EL (cell line): ENCODE measurements around the gene SUN5.
"Not testable (repeated sequence)": the region's sequence is repeated elsewhere in the genome, so short reads cannot be mapped to it uniquely, and the experiment has no call there.

Source experiments
- DNase-seq: peaks from one replicate; pipeline ENCODE4 v3.0.0-alpha.2; 2016

Gene SUN5

DNA sequence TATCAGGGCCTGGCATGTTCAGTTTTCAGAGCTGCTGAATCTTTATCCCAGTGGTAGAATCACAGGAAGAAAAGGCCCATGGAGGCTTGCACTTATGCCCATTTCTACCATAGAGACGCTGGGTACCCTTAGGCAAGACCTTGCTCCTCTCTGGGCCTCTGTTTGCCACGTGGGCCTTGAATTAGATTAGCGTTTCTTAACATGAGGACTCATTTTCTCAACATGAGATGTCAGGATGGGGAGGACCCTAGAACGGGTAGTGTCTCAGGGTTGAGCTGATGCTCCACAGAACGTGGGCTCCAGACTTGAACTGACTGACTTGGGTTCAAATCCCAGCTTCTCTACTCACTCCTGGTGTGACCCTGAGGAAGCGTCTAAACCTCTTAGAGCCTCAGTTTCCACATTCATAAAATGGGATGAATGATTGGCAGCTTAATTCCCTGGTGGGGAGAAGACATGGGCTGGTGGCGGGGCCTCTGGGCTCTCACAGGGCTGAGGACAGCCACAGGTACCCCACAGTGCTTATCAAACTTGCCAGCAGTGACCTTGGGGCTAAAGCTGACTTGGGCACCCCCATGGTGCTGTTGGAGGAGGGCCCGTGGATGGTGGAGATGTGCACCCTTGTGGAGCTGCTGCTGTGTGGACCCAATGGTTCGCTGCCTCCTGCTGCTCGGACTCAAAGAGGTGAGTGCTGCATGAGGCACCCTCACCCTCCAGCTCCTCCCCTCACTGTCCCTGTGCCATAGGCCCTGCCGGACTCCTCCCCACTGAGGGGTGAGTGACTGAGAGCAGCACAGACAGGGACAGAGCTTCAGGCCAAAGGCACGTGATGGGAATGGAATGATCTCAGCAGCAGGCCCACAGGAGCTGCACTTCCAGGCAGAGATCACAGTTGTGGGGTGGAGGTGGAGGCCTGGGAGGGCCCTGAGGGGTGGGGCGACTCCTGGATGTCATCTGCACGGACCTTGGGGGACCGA is 28.2 kb downstream of the SUN5 start:
- DNase-seq: no peak

DNA sequence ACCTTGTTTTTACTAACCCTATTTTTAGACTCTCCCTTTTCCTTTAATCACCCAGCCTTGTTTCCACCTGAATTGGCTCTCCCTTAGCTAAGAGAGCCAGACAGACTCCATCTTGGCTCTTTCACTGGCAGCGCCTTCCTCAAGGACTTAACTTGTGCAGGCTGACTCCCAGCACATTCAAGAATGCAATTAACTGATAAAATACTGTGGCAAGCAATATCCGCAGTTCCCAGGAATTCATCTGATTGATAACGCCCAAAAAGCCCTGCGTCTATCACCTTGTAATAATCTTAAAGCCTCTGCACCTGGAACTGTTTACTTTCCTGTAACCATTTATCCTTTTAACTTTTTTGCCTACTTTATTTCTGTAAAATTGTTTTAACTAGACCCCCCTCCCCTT is 29.1 kb downstream of the SUN5 start:
- not testable (repeated sequence) for DNase-seq

DNA sequence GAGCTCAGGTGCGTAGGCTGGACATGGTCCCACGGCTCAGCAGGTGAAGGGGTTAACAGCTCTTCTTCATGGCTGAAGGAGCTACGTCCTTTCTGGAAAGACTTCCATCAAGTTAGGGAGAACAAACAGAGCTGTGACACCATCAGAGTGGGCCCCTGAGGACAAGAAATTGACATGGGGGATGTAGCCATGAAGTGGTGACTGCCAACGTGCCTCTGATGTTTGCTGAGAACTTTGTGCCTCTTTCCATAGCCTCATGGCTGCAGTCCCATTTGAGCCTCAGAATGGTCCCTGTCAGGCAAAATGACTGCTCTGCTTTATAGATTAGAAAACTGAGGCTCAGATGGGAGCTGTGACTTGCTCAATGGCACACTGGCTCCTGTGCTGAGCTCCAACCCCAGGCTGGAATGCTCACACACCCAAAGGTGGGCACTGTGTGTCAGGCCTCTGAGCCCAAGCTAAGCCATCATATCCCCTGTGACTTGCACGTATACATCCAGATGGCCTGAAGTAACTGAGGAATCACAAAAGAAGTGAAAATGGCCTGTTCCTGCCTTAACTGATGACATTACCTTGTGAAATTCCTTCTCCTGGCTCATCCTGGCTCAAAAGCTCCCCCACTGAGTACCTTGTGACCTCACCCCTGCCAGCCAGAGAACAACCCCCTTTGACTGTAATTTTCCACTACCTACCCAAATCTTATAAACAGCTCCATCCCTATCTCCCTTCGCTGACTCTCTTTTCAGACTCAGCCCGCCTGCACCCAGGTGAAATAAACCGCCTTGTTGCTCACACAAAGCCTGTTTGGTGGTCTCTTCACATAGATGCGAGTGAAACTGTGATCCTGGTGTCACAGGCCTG is 29.8 kb downstream of the SUN5 start:
- DNase-seq: not testable (repeated sequence)

DNA sequence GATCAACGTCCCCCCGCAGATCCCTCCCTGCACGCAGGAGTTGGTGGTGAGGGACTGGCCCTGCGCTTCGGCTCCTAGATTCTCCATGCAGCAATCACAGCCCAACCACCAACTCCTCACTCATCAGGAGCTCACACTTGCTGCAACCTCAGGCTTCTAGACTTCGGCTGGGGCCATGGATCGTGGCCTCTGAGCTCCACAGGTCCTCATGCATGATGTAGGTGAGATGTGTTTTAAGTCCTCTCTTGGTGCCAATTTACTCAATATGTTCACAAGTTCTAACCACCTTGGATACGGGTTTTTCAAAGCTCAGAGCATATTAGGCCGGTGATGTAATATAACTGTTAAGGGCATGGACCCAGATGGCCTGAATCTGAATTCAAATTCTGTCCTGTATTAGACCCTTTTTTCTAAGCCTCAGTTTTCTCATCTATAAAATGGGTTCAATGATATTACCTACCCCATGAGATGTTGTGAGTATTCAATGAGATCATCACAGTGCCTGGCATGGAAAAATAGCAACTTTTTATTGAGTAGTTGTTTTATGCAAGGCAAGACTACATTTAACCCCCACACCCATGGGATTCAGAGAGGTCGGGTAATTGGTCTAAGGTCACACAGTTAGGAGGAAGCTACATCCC is 31.0 kb downstream of the SUN5 start:
- DNase-seq: no peak

DNA sequence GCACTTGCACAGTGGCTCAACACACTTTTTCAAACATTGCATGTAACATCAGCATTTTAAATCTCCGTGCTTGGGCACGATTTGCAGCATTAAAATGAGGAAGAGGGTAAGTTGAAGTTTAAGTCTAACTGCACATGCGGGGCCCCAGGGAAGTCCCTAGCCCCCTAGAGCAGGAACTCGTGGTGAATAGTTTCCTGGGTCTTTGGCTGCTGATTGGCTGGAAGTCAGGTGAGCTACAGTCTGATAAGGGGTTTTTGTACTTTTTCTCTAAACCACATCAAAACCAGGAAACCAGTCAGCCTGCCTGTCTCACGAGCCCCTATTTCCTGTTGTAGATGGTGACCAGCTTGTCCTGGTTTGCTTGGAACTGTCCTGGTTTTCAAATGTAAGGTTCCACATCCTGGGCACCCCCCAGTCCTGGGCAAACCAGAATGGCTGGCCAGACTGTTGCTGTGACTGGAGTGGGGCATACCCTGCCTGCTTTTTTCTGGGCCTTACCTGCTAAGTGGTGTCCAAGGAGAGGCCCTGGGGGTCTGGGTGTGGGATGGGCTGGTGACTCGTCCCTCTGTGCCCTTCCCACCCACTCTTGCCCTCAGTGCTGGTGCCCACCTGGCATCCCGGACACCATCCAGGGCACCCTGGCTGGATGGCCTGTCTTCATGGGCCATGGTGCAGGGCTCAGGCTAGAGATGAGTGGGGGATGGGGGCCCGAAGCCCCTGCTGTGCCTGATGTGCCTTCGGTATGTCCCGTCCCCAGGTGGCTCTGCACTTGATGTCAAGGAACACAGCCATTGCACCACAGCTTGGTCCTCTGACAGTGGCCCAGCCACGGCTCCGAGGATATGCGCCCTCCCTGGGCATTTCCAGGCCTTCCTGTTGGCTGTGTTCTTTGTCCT is 31.8 kb downstream of the SUN5 start:
- no peak for DNase-seq

DNA sequence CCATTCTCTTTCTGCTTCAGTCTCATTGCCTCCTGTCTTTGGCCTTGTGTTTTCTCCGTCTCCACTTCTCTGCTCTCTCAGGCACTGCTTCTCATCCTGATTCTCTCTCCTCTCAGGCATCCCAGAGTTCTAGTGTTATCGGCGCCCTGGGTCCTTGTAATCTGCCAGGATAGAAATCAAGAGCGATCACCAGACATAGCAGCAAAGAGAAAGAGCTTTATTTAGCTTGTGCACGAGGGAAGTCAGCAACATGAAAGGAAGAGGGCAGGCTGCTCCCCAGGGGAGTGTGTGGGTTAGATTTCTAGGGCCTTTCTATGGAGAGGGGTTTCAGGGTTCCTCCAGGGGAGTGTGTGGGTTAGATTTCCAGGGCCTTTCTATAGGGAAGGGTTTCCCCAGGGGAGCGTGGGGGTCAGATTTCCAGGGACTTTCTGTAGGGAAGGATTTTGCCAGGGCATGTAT is 32.5 kb downstream of the SUN5 start:
- no peak for DNase-seq

DNA sequence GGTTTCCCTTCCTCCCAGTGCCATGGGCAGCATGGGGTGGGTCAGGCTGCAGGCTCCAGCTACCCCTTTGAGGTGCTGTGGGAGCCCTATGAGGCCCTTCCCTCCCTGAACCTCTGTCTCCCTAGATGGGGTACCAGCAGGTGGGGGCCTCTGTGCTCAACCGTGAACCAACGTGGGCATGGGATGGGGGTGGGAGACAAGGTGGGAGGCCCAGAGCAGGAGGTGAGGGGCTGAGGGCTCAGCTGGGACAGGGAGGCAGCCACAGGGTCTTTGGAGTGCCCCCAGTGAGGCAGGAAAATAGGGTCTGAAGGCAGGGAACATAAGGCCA is 33.3 kb downstream of the SUN5 start:
- no peak for DNase-seq

DNA sequence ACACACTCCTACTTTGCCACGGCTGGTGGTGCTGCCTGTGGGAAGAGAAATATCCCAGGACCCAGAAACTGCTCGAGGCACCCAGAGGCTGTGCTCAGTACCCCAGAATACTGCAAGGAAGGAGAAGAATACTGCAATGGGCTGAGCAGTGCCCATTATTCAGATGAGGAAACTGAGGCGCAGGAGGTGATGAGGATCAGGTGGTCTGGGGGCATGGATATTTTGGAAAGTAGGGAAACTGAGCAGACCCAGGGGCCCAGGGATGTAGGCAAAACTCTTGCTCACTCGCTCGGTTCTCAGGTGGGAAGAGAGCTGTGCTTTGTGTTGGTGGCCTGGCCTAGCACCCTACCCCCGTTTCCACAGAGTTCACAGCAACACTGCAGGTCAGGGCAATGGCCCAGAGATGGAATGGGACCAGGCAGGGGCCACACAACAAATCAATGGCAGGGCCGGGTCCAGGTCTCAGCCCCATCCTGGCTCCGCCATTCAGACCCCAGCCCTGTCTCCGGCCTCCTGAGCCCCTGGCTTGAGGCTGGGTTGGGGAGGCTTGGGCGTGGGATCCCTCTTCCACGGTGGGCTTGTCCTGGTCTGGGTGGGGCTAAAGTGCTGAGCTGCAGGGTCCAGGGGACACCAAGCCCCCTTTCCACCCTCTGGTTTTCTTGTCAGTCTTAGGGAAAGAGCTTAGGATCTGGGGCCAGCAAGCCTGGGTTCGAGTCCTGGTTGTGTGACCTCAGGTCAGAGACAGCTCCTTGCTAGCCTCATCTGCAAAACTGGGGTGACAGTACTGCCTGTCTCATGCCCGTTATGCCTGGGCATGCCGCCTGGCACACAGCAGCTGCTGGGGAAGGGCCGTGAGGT is 33.9 kb downstream of the SUN5 start:
- DNase-seq: no peak

DNA sequence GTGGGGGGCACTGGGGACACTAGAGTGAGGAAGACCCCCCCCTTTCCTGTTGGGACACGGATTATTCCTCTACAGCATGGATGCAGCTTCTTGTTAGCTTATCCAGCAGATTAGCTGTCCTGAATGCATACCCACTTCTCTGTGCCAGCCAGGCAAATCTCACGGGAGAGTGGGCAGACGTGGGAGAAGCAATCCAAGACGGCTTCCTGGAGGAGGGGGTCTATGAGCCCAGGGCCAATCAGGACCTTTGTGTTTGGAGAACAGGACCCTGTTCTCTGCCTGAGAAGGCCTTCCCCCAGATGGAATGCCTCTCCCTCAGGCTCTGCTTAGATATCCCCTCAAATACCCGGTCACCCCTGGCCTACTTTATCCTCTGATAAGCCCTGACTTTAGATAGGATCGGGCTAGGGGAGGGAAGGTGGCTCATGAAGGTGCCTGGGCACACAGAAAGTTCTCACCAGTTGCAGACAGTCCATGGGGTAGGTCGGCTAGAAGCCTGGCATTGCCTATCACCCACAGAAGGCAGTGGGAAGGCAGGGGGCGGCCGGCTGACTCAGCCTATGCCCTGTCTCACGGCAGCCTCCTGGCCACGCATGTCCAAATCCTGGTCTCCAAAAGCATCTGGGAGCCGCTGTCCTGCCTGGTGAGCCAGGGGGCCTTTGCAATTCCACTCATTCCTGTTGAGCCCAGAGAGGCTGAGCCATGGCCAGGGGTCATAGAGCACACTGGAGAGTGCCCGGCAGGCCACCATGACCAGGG is 34.7 kb downstream of the SUN5 start:
- DNase-seq: no peak

DNA sequence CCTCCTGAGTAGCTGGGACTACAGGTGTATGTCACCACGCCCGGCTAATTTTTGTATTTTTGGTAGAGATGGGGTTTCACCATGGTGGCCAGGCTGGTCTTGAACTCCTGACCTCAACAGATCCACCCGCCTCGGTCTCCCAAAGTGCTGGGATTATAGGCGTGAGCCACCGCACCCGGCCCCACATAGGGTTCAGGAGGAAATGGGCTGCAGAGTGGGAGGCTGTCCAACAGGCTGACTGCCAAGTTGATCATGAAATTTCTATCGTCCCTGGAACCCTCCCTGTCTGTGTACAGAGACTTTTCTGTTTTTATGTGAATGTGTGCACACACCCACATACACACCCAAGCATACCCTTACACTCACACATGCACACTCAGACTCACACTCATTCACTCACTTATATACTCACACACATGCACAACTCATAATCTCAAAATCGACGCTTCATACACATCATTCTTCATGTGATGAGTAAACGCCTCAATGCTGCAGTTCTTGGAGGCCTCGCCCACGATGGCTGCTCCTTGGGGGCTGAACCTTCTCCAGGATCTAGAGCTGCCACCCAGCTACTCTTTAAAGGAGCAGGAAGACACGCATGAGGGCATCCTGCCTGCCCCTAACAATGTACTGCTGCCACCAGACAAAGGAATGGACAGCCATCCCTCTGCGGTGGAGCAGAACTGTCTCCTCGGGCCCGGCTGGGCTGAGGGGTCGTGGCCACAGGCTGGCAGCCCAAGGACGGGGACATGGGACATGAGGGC is 35.6 kb downstream of the SUN5 start:
- DNase-seq: no peak

DNA sequence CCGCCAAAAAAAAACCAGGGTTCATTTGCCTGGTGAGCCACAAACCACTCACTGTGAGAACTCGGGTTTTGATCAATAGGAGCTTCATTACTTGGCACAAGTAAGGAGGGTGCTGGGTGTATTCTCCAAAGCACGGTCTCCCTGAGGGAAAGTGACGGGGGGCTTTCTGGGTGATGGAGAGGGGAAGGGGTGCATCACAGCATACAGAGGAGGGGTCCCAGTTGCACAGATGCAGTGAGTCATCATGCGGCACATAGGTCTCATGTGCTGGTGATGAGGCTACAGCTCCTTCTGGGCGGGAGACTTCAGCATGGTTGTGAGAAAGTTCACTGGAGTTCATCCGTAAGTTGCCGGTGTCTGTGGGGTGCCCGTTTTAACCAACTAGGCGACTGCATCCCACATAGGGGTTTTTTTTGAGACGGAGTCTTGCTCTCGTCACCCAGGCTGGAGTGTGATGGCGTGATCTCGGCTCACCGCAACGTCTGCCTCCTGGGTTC is 36.2 kb downstream of the SUN5 start:
- no peak for DNase-seq

DNA sequence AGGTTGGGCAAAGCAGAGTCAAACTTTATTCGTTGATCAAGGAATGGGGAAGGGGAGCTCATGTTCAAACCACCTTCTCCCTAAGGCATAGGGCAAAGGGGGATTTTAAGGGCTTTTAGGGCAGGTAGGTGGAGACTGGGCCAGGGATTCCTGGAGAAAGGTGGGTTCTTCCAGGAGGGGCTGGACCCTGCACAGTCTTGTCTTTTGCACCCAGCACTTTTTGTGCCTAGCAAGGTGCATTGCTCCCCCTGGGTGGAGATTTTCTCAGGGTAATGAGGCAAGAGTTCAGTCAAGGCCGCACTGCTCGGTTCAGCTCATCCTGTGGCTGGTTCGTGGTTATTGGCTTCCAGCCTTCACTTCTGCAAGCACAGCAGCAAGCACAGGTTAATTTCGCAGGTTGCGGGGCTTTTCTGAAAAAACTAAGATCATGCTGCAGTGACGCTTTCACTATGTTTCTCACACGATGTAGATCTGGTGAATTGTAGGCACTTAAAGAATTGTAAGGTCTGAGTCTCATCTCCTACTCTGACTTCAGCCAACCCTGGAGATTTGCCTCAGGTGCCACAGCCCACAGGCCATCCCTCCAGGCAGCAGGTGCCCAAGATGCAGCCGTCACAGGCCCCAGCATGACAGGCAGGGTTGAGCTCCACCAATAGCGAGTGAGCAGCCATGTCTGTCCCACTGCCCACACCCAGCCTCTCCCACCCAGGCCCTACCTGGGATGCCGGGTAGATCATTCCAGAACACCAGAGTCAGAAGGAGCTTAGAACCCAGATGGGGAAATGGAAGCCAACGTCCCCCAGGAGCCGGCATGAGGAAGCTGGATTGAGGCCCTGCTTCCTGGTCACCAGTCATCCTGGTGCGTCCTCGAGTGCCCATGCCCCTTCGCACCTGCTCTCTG is 37.1 kb downstream of the SUN5 start:
- DNase-seq: no peak

DNA sequence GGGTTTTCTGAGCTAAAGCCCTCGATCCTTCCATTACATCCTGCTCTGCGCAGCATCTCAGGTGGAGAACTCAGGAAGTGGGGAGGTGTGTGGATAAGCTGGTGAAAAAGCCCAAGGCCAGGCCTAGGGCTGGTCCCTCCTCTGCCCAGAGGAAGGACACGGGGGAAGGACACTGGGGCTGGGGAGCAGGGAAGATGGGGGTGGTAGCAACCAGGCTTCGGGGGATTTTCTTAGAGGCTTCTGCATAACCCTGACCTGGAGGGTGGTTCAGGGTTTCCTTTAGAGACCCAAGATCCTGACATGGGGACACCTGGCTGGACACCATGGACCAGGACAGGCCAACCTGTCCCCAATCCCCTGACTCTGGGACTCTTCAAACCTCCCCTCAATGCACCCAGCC is 37.9 kb downstream of the SUN5 start:
- DNase-seq: no peak

DNA sequence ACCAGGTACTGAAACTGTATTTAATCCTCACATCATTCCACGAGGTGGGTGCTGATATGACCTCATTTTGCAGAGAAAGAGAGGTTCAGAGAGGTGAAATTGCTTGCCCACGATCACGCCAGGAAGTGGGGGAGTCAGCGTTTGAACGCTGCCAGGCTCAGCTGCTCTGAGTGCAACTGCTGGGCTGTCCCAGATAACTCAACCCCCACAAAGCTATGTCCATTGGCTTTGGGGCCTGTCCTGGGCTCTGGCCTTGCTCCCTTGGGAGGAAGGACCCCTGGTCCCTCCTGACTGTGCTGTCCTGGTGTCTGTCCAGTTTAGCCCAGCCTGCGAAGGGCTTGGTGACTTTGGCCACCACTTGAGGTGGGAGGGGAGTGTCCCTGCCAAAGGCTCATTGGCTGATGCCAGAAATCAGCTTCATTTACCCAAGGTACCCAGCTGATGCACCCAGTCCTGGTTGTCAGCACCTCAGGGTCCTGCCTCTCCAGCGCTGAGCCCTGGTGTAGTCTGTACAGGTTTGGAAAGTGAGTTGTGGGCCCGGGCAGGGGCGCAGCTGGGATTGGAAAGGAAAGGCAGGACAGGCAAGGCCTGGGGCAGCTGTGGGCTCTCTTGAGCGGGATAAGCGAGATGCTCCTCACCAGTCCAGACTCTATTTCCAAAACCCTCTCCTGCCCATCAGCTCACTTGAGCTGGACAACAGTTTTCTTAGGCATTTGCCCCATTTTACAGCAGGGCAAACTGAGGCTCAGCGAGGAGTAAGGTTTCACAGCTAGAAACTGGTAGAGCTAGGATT is 38.5 kb downstream of the SUN5 start:
- no peak for DNase-seq

DNA sequence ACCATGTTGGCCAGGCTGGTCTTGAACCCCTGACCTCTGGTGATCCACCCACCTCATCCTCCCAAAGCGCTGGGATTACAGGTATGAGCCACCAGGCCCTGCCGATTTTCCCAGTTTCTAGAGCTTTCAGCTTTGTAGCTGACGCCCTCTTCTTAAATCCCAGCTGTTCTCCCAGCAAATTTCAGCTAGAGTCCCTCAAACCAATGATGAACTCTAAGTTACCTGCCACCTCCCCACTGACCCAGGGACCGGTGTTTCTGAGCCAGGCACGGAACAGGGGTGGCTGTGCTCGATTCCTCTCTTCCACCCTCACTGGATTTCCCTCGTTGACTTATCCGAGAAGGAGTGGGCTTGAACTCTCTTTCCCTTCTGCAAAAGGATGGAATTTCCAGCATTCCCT is 39.1 kb downstream of the SUN5 start:
- no peak for DNase-seq

DNA sequence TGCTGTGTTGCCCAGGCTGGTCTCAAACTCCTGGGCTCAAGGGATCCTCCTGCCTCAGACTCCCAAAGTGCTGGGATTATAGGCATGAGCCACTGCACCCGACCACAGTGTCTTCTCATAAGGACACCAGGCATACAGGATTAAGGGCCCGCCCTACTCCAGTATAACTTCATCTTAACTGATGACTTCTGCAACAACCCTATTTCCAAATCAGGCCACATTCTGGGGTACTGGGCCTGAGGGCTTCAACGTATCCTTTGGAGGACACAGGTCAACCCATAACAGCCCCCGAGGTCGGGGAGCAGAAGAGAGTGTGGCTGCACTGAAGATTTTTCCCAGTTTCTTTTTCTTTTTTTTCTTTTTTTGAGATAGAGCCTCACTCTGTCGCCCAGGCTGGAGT is 39.7 kb downstream of the SUN5 start:
- DNase-seq: no peak

DNA sequence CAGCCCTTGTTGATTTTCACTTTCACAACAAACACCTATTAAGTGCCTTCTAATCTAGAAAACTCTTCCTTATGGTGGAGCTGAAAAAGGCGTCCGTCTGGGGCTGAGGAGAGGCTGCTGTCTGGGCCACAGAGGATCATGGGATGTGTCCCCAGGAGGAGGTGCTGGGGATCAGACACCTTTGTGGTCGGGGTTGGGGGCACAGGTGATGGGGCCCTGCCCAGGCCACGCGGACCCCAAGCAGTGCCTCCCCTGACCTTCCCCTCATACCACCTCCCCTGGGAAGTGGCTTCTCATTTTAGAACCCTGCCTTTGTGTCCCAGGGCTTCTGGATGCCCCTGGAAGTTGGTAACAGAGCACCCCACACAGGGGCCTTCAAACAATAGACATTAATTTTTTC is 41.1 kb downstream of the SUN5 start:
- DNase-seq: no peak

DNA sequence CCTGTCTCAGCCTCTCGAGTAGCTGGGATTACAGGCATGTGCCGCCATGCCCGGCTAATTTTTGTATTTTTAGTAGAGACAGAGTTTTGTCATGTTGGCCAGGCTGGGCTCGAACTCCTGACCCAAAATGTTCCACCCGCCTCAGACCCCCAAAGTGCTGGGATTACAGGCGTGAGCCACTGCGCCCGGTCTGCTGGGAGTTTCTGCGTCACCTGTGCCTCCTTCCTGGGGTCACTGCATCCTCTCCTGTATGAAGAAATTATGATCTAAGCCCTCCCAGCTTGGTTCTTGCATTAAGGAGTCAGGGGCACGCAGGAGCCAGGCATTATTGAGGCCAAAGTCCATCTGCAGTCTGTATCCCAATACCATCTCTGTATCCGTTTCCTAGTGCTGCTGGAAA is 41.6 kb downstream of the SUN5 start:
- DNase-seq: not testable (repeated sequence)
